Nucleus accumbens (tissue), 56 donors: Measurements from ENCODE around the gene CLEC4F.

ENCODE experiments used
- DNase-seq, 56 donors: peaks; one replicate each; lab custom pipeline; 2025; lab: John Stamatoyannopoulos, UW

CLEC4F gene

DNA sequence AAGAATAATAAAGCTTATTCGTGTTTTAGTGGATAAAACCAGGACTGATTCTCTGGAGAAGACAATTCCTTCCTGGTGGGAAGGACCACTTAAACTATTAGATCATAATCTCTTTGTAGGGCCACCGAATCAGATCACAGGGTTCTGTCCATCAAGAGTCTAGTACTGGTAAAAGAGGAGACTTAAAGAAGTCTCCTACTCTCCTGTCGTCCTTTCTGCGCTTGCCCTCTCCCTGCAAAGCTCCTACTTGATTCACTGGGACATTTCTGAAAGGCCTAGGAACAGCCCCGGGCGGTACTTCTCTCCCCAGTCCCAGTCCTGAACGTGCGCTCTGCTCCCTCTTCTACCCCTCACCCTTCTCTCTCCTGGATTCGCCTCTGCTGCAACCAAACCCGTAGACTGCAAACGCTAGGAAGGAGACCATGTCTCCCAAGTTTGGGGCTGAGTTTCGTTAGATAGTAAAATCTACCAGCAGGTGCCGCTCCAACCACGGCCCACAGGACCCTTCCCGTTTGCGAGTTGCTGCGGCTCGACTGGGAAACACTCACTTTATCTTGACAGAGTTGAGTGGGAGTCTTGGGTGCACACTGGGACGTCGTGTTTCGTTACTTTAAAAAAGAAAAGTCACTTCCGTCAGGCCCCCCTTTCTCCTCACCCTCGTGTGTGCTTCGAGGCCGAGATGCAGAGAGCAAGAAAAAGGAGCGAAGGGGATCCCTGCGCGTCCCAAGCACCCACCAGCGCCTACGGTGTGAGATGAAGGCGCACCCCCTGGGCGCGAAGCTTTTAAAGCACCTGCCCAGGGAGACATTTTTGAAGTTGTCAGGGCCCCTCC lies 30.9 kb downstream of the CLEC4F start:
- DNase-seq = peak in 49 of 56 donors; percentile 14 to 81 (median 41)

DNA sequence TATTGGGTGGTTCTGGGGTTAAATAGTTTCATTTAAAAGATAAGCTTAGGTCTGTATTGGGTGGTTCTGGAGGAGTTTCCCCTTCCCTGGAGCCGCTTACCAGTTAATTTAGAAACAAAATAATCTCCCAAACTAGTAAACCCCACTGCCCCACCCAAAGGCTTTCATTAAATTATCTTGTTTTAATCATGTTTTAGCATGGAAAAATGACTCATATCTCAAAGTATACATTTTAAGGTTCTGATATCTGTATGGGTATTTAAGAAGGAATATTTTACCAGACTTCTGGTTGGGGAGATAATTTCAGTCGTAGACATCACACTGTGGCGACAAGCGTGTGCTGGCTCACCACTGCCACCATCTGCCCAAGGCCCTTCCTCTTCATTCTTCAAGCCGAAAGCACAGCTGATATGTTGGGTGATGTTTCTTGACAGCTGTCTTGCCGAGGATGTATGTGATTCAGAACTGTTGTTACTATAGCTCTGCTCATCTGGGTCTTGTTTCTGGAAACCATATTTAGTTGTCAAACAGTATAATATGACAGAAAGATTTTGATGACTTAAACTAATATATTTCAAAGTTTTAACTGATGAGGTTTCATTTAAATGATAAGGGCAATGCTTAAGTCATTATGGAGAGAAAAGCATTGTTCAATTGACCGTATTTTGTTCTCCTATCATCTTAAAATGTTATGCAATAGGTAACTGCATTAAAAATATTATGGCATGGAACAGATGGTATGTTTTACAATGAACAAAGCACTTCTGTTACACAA lies 35.1 kb downstream of the CLEC4F start:
- DNase-seq = peak in 31 of 56 donors; percentile 1 to 72 (median 25)

DNA sequence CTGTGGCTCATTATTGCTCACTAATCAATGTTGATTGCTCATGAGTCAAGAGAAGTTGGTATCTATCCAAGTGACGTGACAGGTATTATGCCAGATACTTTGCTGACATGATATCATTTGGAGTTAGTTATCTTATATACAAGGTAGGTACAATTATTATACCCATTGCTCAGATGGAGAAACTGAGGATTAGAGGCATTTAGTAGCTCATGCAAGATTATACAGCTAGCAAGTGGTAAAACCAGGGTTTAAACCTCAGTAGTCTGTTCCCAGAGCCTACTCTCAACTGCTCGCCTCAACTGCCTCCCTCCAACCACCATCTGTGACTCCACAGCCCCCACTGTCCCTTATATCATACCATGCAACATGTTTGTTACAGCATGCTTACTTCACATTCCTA lies 36.1 kb downstream of the CLEC4F start:
- DNase-seq = no peak

- DNase-seq = no peak
Observed at GRCh38 chr2:70779911-70780545, 40.4 kb downstream of the CLEC4F start.

DNA sequence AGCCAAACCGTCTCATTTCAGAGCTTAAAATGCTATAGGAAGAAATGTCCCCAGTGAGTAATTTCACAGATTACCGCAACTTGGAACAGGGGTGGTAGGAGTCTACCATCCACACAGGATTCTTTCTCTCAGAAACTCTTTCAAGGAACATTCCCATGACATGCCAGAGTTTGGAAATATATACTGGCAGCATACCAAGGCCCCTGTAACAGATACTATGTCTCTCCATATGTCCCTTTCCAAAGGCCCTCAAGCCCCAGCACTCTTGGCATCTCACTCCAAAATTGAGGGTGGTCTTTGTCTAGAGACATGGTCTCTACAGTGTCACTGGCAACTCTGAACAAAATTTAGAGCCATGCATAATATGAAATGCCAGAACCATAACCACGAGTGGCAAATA lies 40.9 kb downstream of the CLEC4F start:
- no peak for DNase-seq

DNA sequence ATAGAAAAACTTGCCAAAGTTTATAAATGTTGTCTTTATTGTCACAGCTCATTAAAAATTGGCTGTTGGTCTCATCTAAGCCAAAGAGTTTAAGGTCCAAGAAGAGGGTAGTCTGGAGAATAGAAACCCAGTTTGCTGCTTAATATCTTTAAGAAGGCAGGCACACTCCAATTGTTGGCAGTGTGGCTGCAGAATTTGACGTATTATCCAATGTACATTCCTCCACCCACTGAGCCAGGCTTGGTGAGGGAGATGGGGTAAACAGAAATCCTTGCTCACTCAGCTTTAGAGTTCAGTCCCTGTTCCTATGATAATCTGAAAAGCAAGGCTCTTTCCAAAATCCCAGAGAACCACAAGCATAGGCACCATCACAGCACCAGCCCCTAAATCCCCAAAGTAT lies 41.7 kb downstream of the CLEC4F start:
- no peak for DNase-seq

GRCh38 chr2:70777450-70777849 lies 42.9 kb downstream of the CLEC4F start:
- no peak for DNase-seq

GRCh38 chr2:70776266-70776665 lies 44.1 kb downstream of the CLEC4F start:
- DNase-seq = no peak

DNA sequence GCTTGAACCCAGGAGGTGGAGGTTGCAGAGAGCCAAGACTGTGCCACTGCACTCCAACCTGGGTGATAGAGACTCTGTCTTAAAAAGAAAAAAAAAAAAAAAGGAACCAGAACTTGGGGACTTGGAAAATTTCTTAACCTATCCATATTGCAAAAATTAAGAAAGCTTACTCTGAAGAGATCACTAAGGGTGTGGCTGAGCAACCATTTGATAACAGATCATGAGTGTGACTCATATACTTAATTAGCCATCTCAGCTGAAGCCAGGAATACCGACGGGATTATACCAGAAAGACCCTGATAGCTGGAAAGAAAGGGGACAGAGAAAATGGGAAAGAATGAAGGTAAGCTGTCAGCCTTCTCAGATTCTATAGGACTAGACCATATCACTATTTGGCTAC lies 45.3 kb downstream of the CLEC4F start:
- no peak for DNase-seq

DNA sequence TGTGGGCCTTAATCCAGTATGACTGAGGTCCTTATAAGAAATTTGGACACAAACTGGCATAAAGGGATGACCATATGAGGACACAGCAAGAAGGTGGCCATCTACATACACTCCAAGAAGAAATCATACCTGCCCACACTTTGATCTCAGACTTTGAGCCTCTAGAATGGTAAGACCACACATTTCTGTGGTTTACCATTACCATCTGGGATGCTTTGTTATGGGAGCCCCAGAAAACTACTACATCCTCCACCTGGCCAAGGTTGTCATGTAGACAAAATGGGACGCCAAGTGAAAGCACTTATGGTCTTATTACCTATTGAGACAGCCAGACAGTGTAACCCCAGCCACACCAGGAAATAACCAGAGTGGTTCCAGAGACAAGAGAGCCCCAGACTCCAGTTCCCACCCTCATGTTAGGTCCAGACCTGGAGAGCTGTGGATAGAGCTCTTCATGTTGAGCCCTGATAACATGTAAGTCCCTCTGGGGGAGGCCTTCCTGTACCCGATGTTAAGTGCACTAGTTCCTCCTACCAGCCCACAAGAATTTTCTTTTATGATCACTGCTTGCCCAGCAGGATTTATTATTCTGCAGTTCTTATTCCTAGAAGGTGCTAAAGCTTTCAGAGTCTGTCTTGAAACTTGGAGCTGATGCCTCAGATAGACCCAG lies 47.8 kb downstream of the CLEC4F start:
- no peak for DNase-seq

GRCh38 chr2:70771446-70771845 lies 49.0 kb downstream of the CLEC4F start:
- no peak for DNase-seq

- no peak for DNase-seq
Observed at GRCh38 chr2:70769450-70769849, 50.9 kb downstream of the CLEC4F start.

- DNase-seq = no peak
Observed at GRCh38 chr2:70768590-70769085, 51.8 kb downstream of the CLEC4F start.

- DNase-seq = peak in 29 of 56 donors; percentile 6 to 70 (median 24)
Observed at GRCh38 chr2:70767699-70768589, 52.5 kb downstream of the CLEC4F start, which contains the start of gene ADD2. TSS of gene ADD2 (minus strand) at chr2:70768200. CDS start at chr2:70706408, 61,792 bp downstream.

DNA sequence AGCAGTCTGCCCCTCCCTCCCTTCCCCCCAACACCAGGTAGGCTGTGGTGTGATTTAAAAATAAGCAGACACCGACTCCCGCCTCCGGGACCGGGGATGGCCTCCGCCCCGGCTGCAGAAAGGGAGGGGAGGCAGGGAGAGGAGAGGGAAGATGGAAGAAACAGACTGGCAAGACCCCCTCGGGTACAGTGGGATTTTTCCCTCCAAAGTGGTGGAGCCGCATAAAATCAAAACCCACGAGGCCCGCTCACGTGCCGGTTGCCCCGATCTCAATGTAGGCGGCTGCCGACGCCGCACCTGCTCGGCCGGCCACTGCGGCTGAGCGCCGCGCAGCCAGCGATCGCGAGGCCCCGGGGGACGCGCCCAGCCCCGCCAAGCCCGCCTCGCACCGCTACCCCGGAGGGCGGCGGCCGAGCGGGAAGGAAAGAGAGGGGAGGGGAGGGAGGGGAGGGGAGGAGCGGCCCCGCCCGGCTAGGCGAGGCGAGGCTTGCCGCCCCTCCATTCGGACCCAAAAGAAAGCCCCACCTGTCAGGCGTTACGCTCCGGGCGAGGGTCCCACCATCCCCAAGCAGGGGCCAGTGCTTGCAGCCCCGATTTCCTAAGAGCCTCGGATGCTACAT lies 53.2 kb downstream of the CLEC4F start:
- DNase-seq = peak in 14 of 56 donors; percentile 4 to 48 (median 24)

GRCh38 chr2:70766357-70767078 lies 53.9 kb downstream of the CLEC4F start:
- DNase-seq = no peak

DNA sequence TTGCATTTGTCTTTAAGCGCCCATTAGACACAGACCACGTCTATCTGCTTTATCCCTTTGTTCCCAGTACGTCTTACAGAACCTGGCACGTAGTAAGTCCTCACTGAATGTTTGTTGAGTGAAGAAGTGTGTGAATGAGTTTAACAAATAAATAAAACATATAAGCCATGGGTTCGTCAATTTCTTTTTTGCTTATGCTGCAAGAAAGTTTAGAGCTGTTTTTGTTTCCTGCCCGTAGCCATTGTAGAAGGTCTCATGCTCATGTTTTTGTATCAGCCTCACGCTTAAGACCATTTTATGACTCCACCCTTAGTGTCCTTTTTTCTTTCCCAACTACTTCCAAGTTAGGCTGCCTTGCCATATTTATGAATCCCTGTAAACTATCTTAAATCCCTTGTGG lies 54.9 kb downstream of the CLEC4F start:
- DNase-seq = no peak

GRCh38 chr2:70759446-70759845 lies 61.0 kb downstream of the CLEC4F start:
- no peak for DNase-seq
